CD4-positive, alpha-beta T cell treated with Interleukin-6 at 100 ng/mL for 8 hours (primary cell): Measurements from ENCODE around the gene FAM81B.

ENCODE experiments used
- DNase-seq: peaks from one replicate; pipeline ENCODE4 v3.0.0-alpha.2; 2020; ENCODE audit warnings: mixed read lengths, low spot score

FAM81B gene

GRCh38 chr5:95401626-95402025 lies 10.5 kb downstream of the FAM81B start:
- no peak for DNase-seq

- DNase-seq: no peak
Measured at GRCh38 chr5:95403996-95404395, 12.8 kb downstream of the FAM81B start.

GRCh38 chr5:95406426-95407090 lies 15.4 kb downstream of the FAM81B start:
- no peak for DNase-seq

- no peak for DNase-seq
Measured at GRCh38 chr5:95410279-95410678, 19.1 kb downstream of the FAM81B start.

- DNase-seq: no peak
Measured at GRCh38 chr5:95411474-95411873, 20.3 kb downstream of the FAM81B start.

GRCh38 chr5:95414451-95414850 lies 23.3 kb downstream of the FAM81B start:
- no peak for DNase-seq

- no peak for DNase-seq
Measured at GRCh38 chr5:95417971-95418370, 26.8 kb downstream of the FAM81B start.

GRCh38 chr5:95422838-95423237 lies 31.7 kb downstream of the FAM81B start:
- DNase-seq: no peak

GRCh38 chr5:95424016-95424415 lies 32.9 kb downstream of the FAM81B start:
- no peak for DNase-seq

GRCh38 chr5:95424526-95424925 lies 33.4 kb downstream of the FAM81B start:
- DNase-seq: no peak

GRCh38 chr5:95426227-95426626 lies 35.1 kb downstream of the FAM81B start:
- DNase-seq: no peak

- DNase-seq: no peak
Measured at GRCh38 chr5:95432779-95433178, 41.6 kb downstream of the FAM81B start.

- DNase-seq: no peak
Measured at GRCh38 chr5:95439801-95440493, 48.8 kb downstream of the FAM81B start.

GRCh38 chr5:95440825-95441224 lies 49.7 kb downstream of the FAM81B start:
- no peak for DNase-seq

- no peak for DNase-seq
Measured at GRCh38 chr5:95441636-95442035, 50.5 kb downstream of the FAM81B start.

GRCh38 chr5:95445442-95445841 lies 54.3 kb downstream of the FAM81B start:
- DNase-seq: no peak

GRCh38 chr5:95445995-95446394 lies 54.8 kb downstream of the FAM81B start:
- DNase-seq: no peak

- DNase-seq: no peak
Measured at GRCh38 chr5:95446560-95447221, 55.5 kb downstream of the FAM81B start.

GRCh38 chr5:95447961-95448360 lies 56.8 kb downstream of the FAM81B start:
- no peak for DNase-seq

GRCh38 chr5:95448789-95449188 lies 57.6 kb downstream of the FAM81B start:
- DNase-seq: no peak

- DNase-seq: no peak
Measured at GRCh38 chr5:95449460-95449859, 58.3 kb downstream of the FAM81B start.

GRCh38 chr5:95454536-95454935 lies 63.4 kb downstream of the FAM81B start:
- DNase-seq: no peak

- no peak for DNase-seq
Measured at GRCh38 chr5:95460665-95461064, 69.5 kb downstream of the FAM81B start.
